ENCODE data around the gene PCDHB1. TPM values are rescaled to one million over a fixed set of nuclear protein-coding genes. Genes with fewer than 3 reads are reported as not detected.

The PCDHB1 gene
- total and polyA plus RNA-seq, 4 donors, result not detected

GRCh38 chr5:141039061-141039460 lies 12.1 kb upstream of the PCDHB1 start:
- Histone ChIP-seq H3K4me1 (ENCODE audit: control insufficient read depth in 4 of 4, insufficient read depth in 4 of 4, low read length in 3 of 4) (peaks cover 0 to 13% (median 8%) of the 10 kb centered on the region in 4 donors), H3K9ac (ENCODE audit: low read depth in 1 of 2, low read length in 2 of 2) (no peak overlapping the region), H3K27me3 (ENCODE audit: control insufficient read depth in 4 of 4, insufficient read depth in 4 of 4, low read length in 3 of 4) (peaks cover 0 to 5% (median 0%) of the 10 kb centered on the region in 4 donors), H3K9me3 (ENCODE audit: control insufficient read depth in 4 of 4, low read length in 3 of 4) (peaks cover 0 to 3% (median 0%) of the 10 kb centered on the region in 4 donors), H3K36me3 (ENCODE audit: control insufficient read depth in 4 of 4, insufficient read depth in 3 of 4, low read depth in 1 of 4, low read length in 3 of 4) (no peaks in the 10 kb centered on the region), H3K27ac (ENCODE audit: low read depth in 1 of 2, low read length in 2 of 2) (no peak overlapping the region), H3K4me3 (ENCODE audit: low read depth in 1 of 3, low read length in 3 of 3) (no peak overlapping the region)
- TF ChIP-seq GABPA (IDR thresholded peaks at IDR 0.05 in 1 of 2, conservative IDR thresholded peaks at IDR 0.05 in 1 of 2) (no peak), RAD21 (IDR thresholded peaks at IDR 0.05) (no peak), CTCF (IDR thresholded peaks at IDR 0.05; ENCODE audit: low read depth, low read length, missing input control) (no peak), TAF1 (conservative IDR thresholded peaks at IDR 0.05) (no peak), MAX (IDR thresholded peaks at IDR 0.05) (no peak), FOXA2 (IDR thresholded peaks at IDR 0.05) (no peak), SP1 (IDR thresholded peaks at IDR 0.05) (no peak), ATF3 (IDR thresholded peaks at IDR 0.05) (no peak), EGR1 (IDR thresholded peaks at IDR 0.05; ENCODE audit: low read depth in 2 of 2) (no peak), HNF4G (IDR thresholded peaks at IDR 0.05) (no peak), ZBTB33 (IDR thresholded peaks at IDR 0.05) (no peak), FOXA1 (IDR thresholded peaks at IDR 0.05) (no peak)
- DNase-seq (ENCODE audit: low spot score), result no peak

GRCh38 chr5:141039517-141039916 lies 11.7 kb upstream of the PCDHB1 start:
- DNase-seq (ENCODE audit: low spot score), result no peak
- no peak overlapping the region for H3K4me3 ChIP-seq (ENCODE audit: low read depth in 1 of 3, low read length in 3 of 3)
- peaks cover 0 to 13% (median 8%) of the 10 kb centered on the region in 4 donors for H3K4me1 ChIP-seq (ENCODE audit: control insufficient read depth in 4 of 4, insufficient read depth in 4 of 4, low read length in 3 of 4)
- H3K27me3 ChIP-seq (ENCODE audit: control insufficient read depth in 4 of 4, insufficient read depth in 4 of 4, low read length in 3 of 4), result peaks cover 0 to 9% (median 0%) of the 10 kb centered on the region in 4 donors
- no peaks in the 10 kb centered on the region for H3K36me3 ChIP-seq (ENCODE audit: control insufficient read depth in 4 of 4, insufficient read depth in 3 of 4, low read depth in 1 of 4, low read length in 3 of 4)
- H3K27ac ChIP-seq (ENCODE audit: low read depth in 1 of 2, low read length in 2 of 2), result no peak overlapping the region
- WGBS, result 45% methylated on average over 3 of the region's 3 CpGs
- H3K9ac ChIP-seq (ENCODE audit: low read depth in 1 of 2, low read length in 2 of 2), result no peak overlapping the region
- peaks cover 0 to 3% (median 0%) of the 10 kb centered on the region in 4 donors for H3K9me3 ChIP-seq (ENCODE audit: control insufficient read depth in 4 of 4, low read length in 3 of 4)
- TF ChIP-seq ZBTB33 (IDR thresholded peaks at IDR 0.05) (no peak), EGR1 (IDR thresholded peaks at IDR 0.05; ENCODE audit: low read depth in 2 of 2) (no peak), TAF1 (conservative IDR thresholded peaks at IDR 0.05) (no peak), ATF3 (IDR thresholded peaks at IDR 0.05) (no peak), FOXA2 (IDR thresholded peaks at IDR 0.05) (no peak), CTCF (IDR thresholded peaks at IDR 0.05; ENCODE audit: low read depth, low read length, missing input control) (no peak), FOXA1 (IDR thresholded peaks at IDR 0.05) (no peak), REST (IDR thresholded peaks at IDR 0.05) (no peak), NR2F2 (IDR thresholded peaks at IDR 0.05) (no peak), MAX (IDR thresholded peaks at IDR 0.05) (no peak), RXRA (IDR thresholded peaks at IDR 0.05) (no peak), GABPA (IDR thresholded peaks at IDR 0.05 in 1 of 2, conservative IDR thresholded peaks at IDR 0.05 in 1 of 2) (no peak), RAD21 (IDR thresholded peaks at IDR 0.05) (no peak), HNF4G (IDR thresholded peaks at IDR 0.05) (no peak), JUND (IDR thresholded peaks at IDR 0.05) (no peak)
